Left ventricle myocardium inferior (tissue), 1 donor: Measurements from ENCODE around the gene PXDN. TPM values are rescaled to one million over a fixed set of nuclear protein-coding genes. Genes with fewer than 3 reads are reported as not detected.

Experiments used
- DNase-seq: peaks from one replicate; pipeline ENCODE4 v3.0.0-alpha.2; 2020
- H3K27ac ChIP-seq: fragments of 200-600 bp; replicated peaks from 2 replicates; pipeline ENCODE4 v1.8.0; 2021
- H3K27me3 ChIP-seq: fragments of 200-600 bp; 2 replicates; pipeline ENCODE4 v1.8.0; 2021; ENCODE audit warnings: low read depth
- H3K36me3 ChIP-seq: fragments of 200-600 bp; 2 replicates; pipeline ENCODE4 v1.8.0; 2021
- H3K4me1 ChIP-seq: fragments of 200-600 bp; 2 replicates; pipeline ENCODE4 v1.8.0; 2021
- H3K4me3 ChIP-seq: fragments of 200-600 bp; 2 replicates; pipeline ENCODE4 v1.8.0; 2021; ENCODE audit warnings: mild to moderate bottlenecking, moderate library complexity
- H3K9me3 ChIP-seq: fragments of 200-600 bp; replicated peaks from 2 replicates; pipeline ENCODE4 v1.8.0; 2021
- intact Hi-C: fragments of 100-400 bp; cut with micrococcal nuclease; formaldehyde crosslinking; loops from one replicate; pipeline ENCODE4 v1.11.0; 2022
- total RNA-seq: library from RNA; stranded (reverse); fragmentation: NEBNext Ultra II Directional; extraction: Animal tissue kit (Norgen Biotek cat#: 25700); gene quantifications from one replicate; pipeline ENCODE4 v1.2.1, GENCODE V29; 2021
- TF ChIP-seq, protein P1 (sequence below): fragments of 200-600 bp; IDR thresholded peaks from 2 replicates; pipeline ENCODE4 v1.8.0; 2021; ENCODE audit warnings: antibody characterized with exemption, mild to moderate bottlenecking, borderline replicate concordance
- donor health status: DM: no; HTN: yes; CAD: no; lungs with severe emphysema.

The PXDN gene
- total RNA-seq, 1 donor from 2014 or later, result 15.7 TPM

GRCh38 chr2:1634681-1635341 is 109.5 kb downstream of the PXDN start:
- peaks cover 67% of the 10 kb centered on the region for H3K36me3 ChIP-seq

GRCh38 chr2:1633936-1634587 is 110.3 kb downstream of the PXDN start:
- H3K36me3 ChIP-seq, result peaks cover 74% of the 10 kb centered on the region
- TF ChIP-seq, protein P1, sequence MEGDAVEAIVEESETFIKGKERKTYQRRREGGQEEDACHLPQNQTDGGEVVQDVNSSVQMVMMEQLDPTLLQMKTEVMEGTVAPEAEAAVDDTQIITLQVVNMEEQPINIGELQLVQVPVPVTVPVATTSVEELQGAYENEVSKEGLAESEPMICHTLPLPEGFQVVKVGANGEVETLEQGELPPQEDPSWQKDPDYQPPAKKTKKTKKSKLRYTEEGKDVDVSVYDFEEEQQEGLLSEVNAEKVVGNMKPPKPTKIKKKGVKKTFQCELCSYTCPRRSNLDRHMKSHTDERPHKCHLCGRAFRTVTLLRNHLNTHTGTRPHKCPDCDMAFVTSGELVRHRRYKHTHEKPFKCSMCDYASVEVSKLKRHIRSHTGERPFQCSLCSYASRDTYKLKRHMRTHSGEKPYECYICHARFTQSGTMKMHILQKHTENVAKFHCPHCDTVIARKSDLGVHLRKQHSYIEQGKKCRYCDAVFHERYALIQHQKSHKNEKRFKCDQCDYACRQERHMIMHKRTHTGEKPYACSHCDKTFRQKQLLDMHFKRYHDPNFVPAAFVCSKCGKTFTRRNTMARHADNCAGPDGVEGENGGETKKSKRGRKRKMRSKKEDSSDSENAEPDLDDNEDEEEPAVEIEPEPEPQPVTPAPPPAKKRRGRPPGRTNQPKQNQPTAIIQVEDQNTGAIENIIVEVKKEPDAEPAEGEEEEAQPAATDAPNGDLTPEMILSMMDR, result no peak
- H3K4me1 ChIP-seq, result peaks cover 9% of the 10 kb centered on the region
- DNase-seq, result no peak
- H3K4me3 ChIP-seq, result no peak overlapping the region
- intact Hi-C loops, result no loop called here
- H3K27ac ChIP-seq, result no peak overlapping the region
- peaks cover 14% of the 10 kb centered on the region for H3K27me3 ChIP-seq
- peaks cover 11% of the 10 kb centered on the region for H3K9me3 ChIP-seq

More at GRCh38 chr2:1634681-1635341, 109.5 kb downstream of the PXDN start:
- TF ChIP-seq, protein P1, result no peak
- peaks cover 9% of the 10 kb centered on the region for H3K4me1 ChIP-seq
- intact Hi-C loops, result no loop called here
- peaks cover 3% of the 10 kb centered on the region for H3K9me3 ChIP-seq
- peaks cover 14% of the 10 kb centered on the region for H3K27me3 ChIP-seq
- no peak for DNase-seq
- H3K27ac ChIP-seq, result no peak overlapping the region
- no peak overlapping the region for H3K4me3 ChIP-seq

DNA sequence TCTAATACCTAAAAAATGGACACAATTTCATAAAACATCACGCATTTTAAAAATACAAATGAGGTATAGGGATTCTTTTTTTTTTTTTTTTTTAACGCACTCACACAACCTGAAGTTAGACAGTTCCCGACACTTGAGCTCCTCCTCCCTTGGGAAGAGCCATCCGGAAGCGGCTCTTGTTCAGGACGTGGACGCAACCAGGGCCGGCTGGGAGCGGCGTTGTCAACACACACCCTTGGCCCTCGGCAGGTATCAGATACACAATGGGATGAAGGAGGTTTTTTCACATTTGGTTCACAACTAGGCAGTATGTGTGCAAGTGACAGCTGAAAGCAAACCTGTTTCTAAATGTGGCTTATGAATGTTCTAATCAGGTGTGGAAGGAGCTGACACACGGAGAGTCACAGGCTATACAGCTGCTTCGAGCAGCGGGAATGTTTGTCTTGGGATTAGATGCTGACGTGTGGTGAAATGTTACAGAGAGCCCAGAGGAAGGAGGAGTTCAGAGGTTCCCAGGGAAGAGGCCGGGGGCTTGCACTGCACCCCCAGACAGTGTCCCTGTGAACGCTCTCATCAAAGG is 111.1 kb downstream of the PXDN start:
- Histone ChIP-seq H3K36me3 (peaks cover 67% of the 10 kb centered on the region), H3K4me3 (no peak overlapping the region), H3K4me1 (peaks cover 9% of the 10 kb centered on the region), H3K9me3 (peaks cover 14% of the 10 kb centered on the region), H3K27ac (no peak overlapping the region), H3K27me3 (peaks cover 14% of the 10 kb centered on the region)
- TF ChIP-seq, protein P1, result no peak
- intact Hi-C loops, result no loop called here
- DNase-seq, result no peak

GRCh38 chr2:1632510-1632909 is 111.8 kb downstream of the PXDN start:
- no peak for DNase-seq
- peaks cover 14% of the 10 kb centered on the region for H3K9me3 ChIP-seq
- H3K27ac ChIP-seq, result no peak overlapping the region
- no peak overlapping the region for H3K4me3 ChIP-seq
- intact Hi-C loops, result no loop called here
- peaks cover 9% of the 10 kb centered on the region for H3K4me1 ChIP-seq
- H3K27me3 ChIP-seq, result peaks cover 14% of the 10 kb centered on the region
- TF ChIP-seq, protein P1, result no peak
- H3K36me3 ChIP-seq, result peaks cover 64% of the 10 kb centered on the region

- no peak for DNase-seq
- H3K9me3 ChIP-seq, result peaks cover 14% of the 10 kb centered on the region
- peaks cover 64% of the 10 kb centered on the region for H3K36me3 ChIP-seq
- TF ChIP-seq, protein P1, result no peak
- H3K27me3 ChIP-seq, result peaks cover 14% of the 10 kb centered on the region
- no peak overlapping the region for H3K27ac ChIP-seq
- H3K4me1 ChIP-seq, result peaks cover 9% of the 10 kb centered on the region
- intact Hi-C loops, result no loop called here
- no peak overlapping the region for H3K4me3 ChIP-seq
These were observed 112.3 kb downstream of the PXDN start for GRCh38 chr2:1632002-1632348.
